Loucy (cell line): ENCODE data around the gene ZG16.

Source experiments
- CTCF ChIP-seq: fragments of 200-600 bp; sonication (generic); conservative IDR thresholded peaks from 2 replicates; pipeline ENCODE4 v1.5.1; 2014; ENCODE audit warnings: mild to moderate bottlenecking, antibody characterized with exemption, low read length
- EZH2phosphoT487 ChIP-seq: fragments of 200-600 bp; IDR thresholded peaks from 2 replicates; pipeline ENCODE4 v1.6.1; 2018; ENCODE audit warnings: antibody characterized with exemption, mild to moderate bottlenecking, moderate library complexity, borderline replicate concordance

- TF ChIP-seq CTCF = no peak
- TF ChIP-seq EZH2phosphoT487 = no peak
Observed at GRCh38 chr16:29743475-29743826, 34.6 kb upstream of the ZG16 start.
